NCI-H2171 treated with DMSO at 0.1 percent for 48 hours (cell line): Measurements from ENCODE around the gene ALKBH2.
"Not testable (repeated sequence)": the region's sequence is repeated elsewhere in the genome, so short reads cannot be mapped to it uniquely, and the experiment has no call there.

Experiments used
- DNase-seq: peaks from one replicate; lab custom pipeline; 2025; lab: John Stamatoyannopoulos, UW

Gene ALKBH2

DNA sequence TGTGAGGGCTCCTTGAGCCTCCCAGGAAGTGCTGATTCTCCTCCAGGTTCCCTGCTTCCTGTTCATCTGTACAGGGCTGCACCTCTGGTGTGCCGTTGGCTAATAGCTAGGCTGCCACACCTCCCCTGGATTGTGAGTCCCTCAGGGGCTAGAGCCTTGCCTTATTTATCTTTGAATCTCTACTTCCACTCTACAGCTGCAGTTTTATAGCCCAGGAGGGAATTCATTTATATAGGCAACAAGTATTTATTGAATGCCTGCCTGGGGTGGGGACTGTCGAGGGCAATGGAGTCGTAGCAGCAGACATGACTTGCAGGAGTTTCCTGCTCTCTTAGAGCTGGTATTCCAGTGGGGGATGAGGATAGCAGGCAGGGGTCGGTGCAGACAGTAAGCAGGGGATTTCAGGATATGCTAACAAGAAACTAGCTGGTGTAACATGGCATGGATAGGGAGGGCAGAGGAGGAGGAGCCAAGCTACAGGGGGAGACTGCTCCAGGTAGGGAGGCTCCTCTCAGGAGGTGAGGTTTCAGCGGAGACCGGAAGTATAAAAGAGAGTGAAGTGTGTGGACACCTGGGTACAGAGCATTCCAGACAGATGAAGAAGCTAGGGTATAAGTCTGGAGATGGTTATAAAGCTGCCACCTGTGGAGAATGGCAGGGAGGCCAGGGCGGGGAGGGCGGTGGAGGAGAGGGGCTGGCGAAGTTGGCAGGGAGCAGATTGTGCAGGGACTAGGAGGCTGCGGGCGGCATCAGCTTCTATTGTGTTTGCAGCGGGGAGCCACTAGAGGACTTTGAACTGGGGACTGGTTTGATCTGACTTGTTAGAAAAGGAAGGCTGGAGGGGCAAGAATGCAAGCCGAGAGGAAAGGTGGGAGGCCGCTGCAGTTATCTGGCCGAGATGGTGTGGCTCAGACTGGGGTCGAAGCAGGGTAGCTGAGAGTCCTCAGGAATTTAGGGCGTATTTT, 23.7 kb downstream of the ALKBH2 start:
- no peak for DNase-seq

DNA sequence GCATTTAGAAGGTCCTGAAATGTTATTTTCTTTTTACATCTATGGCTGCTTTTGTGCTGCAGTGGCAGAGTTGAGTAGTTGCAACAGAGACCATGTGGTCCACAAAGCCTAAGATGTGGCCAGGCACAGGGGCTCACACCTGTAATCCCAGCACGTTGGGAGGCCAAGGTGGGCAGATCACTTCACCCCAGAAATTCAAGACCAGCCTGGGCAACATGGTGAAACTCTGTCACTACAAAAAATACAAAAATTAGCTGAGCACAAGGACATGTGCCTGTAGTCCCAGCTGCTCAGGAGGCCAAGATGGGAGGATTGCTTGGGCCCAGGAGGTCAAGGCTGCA, 27.4 kb downstream of the ALKBH2 start:
- DNase-seq: no peak

DNA sequence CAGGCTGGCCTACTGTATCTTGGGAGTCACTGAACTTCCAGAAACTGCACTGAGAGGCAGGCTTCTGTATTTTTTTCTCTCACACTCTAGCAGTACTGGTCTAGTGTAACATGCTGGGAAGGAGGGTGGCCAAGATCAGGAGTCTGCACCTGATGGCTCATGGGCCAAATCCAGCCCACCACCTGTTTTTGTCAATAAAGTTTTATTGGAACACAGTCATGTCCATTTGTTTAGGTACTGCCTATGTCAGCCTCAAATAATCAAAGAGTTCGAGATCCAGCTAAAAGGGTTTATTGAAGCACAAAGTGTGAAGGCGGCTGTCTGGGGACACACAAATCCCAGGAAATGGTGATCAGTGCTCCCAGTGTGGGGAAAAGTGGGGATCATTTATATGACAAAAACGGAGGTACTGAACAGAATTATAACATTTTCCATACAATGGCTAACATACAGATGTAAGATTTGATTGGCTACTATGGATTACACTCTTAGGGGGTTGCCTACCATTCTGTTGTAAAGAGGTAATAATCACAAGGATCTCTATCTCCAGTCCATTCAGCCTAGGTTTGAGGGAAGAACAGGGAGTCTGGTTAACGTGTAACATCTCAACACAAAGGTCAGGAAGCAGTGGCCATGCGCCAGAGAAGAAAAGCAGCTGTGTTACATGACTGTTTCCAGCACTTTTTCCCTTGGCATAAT, 28.0 kb downstream of the ALKBH2 start:
- DNase-seq: no peak

DNA sequence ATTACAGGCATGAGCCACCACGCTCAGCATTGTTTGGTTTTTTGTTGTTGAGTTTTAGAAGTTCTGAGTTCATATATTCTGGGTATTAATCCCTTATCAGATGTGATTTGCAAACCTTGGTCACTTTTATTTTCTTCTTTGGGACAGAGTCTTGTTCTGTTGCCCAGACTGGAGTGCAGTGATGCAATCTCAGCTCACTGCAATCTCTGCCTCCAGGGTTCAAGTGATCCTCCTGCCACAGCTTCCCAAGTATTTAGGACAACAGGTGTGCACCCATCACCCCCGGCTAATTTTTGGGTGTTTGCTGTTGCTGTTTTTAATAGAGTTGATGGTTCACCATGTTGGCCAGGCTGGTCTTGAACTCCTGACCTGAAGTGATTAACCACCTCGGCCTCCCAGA, 29.1 kb downstream of the ALKBH2 start:
- DNase-seq: no peak

DNA sequence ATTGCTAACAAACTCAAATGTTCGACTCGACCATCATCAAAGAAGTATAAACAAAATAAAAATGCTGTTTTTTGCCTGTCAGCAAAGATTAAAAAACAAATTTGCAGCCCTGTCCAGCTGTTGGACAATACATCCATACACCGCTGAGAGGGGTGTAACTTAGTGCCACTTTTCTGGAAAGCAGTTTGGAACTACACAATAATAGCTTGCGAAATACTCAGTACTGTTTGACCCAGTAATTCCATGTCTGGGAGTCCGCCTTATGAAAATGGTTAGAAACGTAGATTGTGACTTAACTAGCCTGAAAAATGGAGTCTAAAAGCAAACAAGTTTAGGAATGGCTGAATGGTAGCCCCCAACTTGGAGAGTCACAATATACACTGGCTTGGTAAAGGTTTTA, 34.5 kb downstream of the ALKBH2 start:
- DNase-seq: no peak

DNA sequence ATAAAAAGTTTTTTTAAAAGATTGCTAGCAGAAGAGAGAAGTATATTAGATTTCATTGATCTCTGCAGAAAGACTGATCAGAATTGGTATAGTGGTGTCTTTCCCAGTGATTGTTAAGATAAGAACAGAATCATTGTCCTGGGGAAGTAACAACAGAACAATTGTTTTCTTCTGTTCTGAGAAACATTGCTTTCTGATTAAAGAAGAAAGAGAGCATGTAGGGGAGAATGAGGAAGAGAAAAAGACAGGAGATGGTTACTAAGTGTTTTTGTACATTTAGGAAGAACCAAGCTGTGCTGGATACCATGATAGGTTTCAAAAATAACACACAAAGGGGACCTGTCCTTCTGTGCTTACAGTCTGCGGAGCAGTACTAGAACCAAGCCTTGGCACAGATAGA, 35.9 kb downstream of the ALKBH2 start:
- no peak for DNase-seq

DNA sequence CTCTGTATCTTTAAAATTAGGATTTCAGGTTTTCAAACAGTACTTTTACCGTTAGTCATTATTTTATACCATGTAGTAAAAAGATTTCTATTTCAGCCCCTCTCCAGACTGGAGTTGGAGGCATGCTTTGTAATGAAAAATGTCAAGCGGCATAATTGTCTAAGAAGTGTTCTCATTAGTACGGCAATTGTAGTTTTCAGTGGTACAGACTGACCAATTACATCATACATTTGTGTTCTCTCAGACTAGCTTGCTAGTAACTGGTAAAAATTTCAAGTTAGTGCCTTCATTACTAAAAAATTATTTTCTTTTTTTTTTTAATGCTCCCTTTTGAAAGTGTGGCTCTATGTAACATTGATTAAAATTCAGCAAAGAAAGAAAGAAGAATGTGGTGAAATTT, 36.4 kb downstream of the ALKBH2 start:
- DNase-seq: no peak

DNA sequence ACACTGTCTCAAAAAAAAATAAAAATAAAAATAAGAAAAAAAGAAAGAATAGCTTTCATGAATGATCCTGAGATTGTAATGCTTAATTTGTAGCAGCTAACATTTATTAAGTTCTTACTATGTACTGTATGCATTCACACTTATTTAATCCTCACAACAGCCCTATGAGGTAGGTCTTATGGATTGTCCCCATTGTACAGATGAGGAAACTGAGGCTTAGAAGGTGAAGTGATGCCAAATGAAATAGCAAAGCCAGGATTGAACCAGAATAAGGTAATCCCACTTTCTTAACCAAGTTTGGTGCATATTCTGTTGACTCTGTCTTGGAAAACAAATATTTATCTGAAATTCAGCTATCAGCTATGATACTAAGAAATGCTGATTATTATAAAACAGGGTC, 38.8 kb downstream of the ALKBH2 start:
- DNase-seq: no peak

DNA sequence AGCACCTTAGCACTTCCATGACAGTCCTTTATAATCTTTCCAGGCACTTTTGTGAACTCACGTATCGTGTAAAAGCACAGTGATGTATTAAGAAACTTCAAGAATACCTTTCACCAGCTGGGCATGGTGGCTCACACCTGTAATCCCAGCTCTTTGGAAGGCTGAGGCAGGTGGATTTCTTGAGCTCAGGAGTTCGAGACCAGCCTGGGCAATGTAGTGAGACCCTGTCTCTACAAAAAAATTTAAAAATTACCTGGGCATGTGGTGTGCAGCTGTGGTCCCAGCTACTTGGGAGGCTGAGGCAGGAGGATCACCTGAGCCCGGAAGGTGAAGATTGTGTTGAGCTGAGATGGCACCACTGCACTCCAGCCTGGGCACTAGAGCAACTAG, 39.2 kb downstream of the ALKBH2 start:
- not testable (repeated sequence) for DNase-seq

DNA sequence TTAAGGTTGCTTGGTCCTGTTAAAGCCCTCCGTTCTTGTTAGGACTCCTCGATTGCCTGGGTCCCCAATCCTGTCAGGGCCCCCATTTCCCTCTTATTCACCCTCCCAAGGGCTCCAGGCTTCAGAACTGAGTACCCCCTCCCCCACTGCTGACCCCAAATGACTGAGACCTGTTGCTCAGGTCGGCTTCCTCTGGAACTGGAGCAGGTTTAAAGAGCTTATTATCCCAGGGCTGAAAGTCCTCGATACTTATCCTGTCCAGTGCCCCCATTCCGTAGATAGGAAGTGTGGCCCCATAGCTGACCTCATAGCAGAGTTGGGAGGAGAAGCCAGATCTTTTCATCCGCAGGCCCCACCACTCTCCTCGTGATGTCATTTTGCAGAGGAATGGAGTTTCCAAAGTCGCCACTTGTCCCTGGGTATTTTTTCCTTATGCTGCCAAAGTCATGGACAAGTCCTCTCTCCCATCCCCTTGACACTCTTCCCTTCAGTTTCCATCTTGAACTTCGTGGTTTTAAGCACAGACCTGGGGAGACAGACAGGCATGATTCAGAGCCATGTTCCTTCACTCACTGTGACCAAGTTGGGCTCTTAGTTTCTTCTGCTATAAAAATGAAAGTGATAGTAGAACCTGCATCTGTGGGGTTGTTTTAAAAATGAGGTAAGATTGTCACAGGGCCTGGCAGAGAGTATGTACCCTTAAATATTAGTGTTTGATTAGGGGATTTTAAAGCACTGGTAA, 39.7 kb downstream of the ALKBH2 start:
- DNase-seq: no peak

DNA sequence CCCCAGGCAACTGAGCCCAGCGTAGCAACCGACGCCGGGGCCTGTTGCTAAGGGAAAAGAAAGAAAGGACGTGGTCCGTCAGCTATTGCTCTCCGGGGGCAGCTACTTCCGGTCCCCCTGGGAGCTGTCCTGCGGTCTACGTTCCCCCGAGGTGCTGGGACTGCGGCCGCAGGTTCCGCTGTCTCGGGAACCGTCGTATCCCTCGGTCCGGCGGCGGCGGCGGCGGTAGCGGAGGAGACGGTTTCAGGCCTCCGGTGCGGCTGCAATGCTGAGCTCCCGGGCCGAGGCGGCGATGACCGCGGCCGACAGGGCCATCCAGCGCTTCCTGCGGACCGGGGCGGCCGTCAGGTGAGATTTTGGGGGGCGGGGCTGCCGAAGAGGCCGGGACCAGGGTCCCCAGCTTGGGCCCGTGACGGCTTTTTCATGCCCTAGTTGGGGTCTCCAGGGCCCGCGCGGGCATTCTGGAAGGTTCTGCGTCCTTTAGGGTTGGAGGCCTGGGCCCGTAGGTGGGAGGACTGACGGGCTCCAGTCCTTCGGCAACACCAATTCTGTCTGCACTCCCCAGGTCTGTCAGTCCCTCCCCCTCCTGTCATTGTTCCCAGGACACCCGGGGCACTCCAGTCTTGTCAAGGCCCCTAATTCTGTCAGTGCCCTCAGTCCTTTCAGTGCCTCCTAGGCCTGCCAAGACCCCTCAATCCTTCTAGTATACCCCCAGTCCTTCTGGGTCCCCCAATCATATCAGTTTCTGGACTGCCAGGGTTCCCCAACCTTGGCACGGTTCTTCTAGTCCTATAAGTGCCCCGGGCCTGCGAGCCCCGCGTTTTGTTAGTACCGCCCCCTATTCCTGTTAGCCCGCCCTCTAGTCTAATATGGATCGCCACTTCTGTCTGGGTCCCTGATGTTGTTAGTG, 40.6 kb downstream of the ALKBH2 start, which contains the start of gene USP30:
Gene USP30 (plus strand): TSS at position 163 of the 910 bp plus-strand sequence. CDS start 103 bp downstream, at position 266.
- DNase-seq: peak; percentile 83

DNA sequence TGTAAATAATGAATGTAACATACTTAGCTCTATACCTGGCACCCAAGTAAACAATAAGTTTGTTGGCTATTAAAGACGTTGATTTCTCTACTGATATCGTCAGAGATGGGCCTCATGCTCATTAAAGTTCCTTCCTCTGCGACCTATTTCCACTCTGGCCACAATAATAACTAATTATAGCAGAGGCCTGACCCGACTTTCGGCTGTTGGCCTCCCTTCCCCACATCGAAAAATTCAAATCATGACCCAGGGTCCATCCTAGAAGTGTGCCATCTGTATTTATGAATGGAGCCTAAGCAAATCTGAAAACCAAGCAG, 41.2 kb downstream of the ALKBH2 start:
- no peak for DNase-seq

DNA sequence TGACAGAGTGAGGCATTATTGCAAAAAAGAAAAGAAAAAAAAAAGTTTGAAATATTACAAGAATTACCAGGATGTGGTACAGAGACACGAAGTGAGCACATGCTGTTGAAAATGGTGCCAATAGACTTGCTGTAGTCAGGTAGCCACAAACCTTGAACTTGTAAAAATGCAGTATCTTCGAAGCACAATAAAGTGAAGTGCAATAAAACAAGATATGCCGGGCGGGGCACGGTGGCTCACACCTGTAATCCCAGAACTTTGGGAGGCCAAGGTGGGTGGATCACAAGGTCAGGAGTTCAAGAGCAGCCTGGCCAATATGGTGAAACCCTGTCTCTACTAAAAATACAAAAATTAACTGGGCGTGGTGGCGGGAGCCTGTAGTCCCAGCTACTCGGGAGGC, 43.5 kb downstream of the ALKBH2 start:
- not testable (repeated sequence) for DNase-seq

DNA sequence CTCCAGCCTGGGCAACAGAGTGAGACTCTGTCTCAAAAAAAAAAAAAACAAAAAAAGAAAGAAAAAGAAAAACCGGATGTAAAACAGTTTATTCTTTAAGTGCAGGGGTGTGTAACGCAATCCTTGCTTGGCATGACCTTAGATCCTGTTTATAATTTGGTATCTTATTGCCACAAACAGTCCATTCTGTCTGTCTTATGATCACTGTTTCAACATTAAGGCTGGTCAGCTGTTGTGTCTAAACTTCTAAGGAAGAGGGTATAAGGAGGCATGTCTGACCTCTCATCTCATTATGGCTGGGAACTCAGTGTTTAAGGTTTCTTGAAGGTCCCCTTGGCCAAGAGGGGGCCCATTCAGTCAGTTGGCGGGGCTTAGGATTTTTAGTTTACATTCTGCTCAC, 44.6 kb downstream of the ALKBH2 start:
- not testable (repeated sequence) for DNase-seq

DNA sequence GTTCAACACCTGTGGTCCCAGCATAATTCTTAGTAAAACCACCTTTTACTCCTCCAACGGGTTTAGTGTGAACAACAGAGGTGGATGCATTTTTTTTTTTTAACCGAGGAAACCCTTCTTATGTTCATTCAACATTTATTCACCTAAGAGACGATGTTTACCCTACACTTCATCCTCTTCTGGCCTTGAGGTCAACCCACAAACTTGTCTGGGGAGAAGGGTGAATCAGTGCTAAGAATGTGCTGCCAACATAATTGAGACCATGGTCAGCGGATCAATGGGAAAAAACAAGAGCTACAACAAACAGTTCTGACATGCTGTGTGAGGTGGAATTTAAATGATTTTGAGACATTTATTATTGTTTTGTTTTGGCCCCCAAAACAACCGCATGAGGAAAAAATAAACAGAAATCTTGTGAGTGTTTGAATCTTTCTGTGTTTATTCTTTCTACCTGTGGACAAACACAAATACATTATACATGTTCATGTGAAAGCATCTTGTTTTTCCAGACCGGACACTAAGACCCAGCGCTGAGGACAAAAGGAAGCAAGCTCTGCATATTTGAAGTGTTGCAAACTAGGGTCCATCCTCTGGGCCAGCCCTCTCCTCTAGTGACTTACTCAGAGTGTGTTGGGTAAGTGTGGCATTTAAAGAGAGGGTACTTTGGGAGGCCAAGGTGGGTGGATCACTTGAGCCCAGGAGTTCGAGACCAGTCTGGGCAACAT, 46.0 kb downstream of the ALKBH2 start:
- no peak for DNase-seq

DNA sequence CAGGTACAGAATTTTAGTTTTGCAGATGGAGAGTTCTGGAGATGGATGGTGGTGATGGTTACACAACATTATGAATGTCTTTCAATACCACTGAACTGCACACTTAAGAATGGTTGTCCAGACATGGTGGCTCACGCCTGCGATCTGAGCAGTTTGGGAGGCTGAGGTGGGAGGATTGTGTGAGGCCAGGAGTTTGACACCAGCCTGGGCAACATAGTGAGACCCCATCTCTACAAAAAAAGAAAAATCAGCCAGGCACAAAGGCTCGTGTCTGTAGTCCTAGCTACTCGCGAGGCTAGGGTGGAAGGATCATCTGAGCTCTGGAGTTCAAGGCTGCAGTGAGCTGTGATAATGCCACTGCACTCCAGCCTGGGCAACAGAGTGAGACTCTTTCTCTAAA, 49.0 kb downstream of the ALKBH2 start:
- no peak for DNase-seq
